ENCODE measurements around the gene PSAT1. TPM values are rescaled to one million over a fixed set of nuclear protein-coding genes. Genes with fewer than 3 reads are reported as not detected.

The PSAT1 gene
- total RNA-seq, 1 experiment from 2014 or later, result 71.8 TPM

- peaks cover 2% of the 10 kb centered on the region; the same call in 1 of the 2 replicates for H3K36me3 ChIP-seq (ENCODE audit: control insufficient read depth, insufficient read depth, low read length)
- ATAC-seq, result no peak
- H3K27ac ChIP-seq (ENCODE audit: low read length), result no peak overlapping the region
- no peak overlapping the region for H3K4me3 ChIP-seq (ENCODE audit: low read depth in 2 of 2, low read length in 2 of 2)
- in situ Hi-C loops (cut with HindIII; ENCODE audit: low pct_unique_long_range_greater_than_20kb, low sequenced_read_pairs), result no loop called here
- TF ChIP-seq TCF7L2 (IDR thresholded peaks at IDR 0.05; ENCODE audit: low read depth, low read length) (no peak), SIN3A (IDR thresholded peaks at IDR 0.05; ENCODE audit: borderline replicate concordance, insufficient read depth, low read depth, low read length) (no peak), CTCF (IDR thresholded peaks at IDR 0.05) (no peak), POLR2AphosphoS5 (IDR thresholded peaks at IDR 0.05; ENCODE audit: low read depth, low read length) (no peak)
- TF ChIP-seq, protein P1, sequence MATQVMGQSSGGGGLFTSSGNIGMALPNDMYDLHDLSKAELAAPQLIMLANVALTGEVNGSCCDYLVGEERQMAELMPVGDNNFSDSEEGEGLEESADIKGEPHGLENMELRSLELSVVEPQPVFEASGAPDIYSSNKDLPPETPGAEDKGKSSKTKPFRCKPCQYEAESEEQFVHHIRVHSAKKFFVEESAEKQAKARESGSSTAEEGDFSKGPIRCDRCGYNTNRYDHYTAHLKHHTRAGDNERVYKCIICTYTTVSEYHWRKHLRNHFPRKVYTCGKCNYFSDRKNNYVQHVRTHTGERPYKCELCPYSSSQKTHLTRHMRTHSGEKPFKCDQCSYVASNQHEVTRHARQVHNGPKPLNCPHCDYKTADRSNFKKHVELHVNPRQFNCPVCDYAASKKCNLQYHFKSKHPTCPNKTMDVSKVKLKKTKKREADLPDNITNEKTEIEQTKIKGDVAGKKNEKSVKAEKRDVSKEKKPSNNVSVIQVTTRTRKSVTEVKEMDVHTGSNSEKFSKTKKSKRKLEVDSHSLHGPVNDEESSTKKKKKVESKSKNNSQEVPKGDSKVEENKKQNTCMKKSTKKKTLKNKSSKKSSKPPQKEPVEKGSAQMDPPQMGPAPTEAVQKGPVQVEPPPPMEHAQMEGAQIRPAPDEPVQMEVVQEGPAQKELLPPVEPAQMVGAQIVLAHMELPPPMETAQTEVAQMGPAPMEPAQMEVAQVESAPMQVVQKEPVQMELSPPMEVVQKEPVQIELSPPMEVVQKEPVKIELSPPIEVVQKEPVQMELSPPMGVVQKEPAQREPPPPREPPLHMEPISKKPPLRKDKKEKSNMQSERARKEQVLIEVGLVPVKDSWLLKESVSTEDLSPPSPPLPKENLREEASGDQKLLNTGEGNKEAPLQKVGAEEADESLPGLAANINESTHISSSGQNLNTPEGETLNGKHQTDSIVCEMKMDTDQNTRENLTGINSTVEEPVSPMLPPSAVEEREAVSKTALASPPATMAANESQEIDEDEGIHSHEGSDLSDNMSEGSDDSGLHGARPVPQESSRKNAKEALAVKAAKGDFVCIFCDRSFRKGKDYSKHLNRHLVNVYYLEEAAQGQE (IDR thresholded peaks at IDR 0.05; ENCODE audit: insufficient read depth in 1 of 2, low read depth in 2 of 2, low read length in 1 of 2), result no peak
- peaks cover 4% of the 10 kb centered on the region; the same call in 1 of the 2 replicates for H3K4me1 ChIP-seq (ENCODE audit: control insufficient read depth, insufficient read depth, low read length)
- ChIA-PET CTCF (no interaction called here), POLR2A (no interaction called here)
- no peaks in the 10 kb centered on the region for H3K27me3 ChIP-seq (ENCODE audit: control insufficient read depth, insufficient read depth, low read length)
- no peaks in the 10 kb centered on the region for H3K9me3 ChIP-seq (ENCODE audit: control insufficient read depth, insufficient read depth, low read depth, low read length)
- DNase-seq (ENCODE audit: low read depth, low spot score), result no peak
- BruUV-seq (replicated peaks), result no TSS peak
- intact Hi-C loops (cut with micrococcal nuclease; ENCODE audit: unreplicated experiment), result no loop called here
These were observed 2.4 kb upstream of the PSAT1 start for GRCh38 chr9:78294290-78295176.

- in situ Hi-C loops (cut with HindIII; ENCODE audit: low pct_unique_long_range_greater_than_20kb, low sequenced_read_pairs), result no loop called here
- Histone ChIP-seq H3K36me3 (ENCODE audit: control insufficient read depth, insufficient read depth, low read length) (peaks cover 5% of the 10 kb centered on the region; the same call in 1 of the 2 replicates), H3K27me3 (ENCODE audit: control insufficient read depth, insufficient read depth, low read length) (no peaks in the 10 kb centered on the region), H3K4me3 (ENCODE audit: low read depth in 2 of 2, low read length in 2 of 2) (no peak overlapping the region), H3K9me3 (ENCODE audit: control insufficient read depth, insufficient read depth, low read depth, low read length) (no peaks in the 10 kb centered on the region), H3K27ac (ENCODE audit: low read length) (peak overlapping the region; percentile 94; the same call in 1 of the 2 replicates), H3K4me1 (ENCODE audit: control insufficient read depth, insufficient read depth, low read length) (peaks cover 6% of the 10 kb centered on the region; the same call in 1 of the 2 replicates)
- TF ChIP-seq CTCF (IDR thresholded peaks at IDR 0.05) (no peak), TCF7L2 (IDR thresholded peaks at IDR 0.05; ENCODE audit: low read depth, low read length) (no peak), POLR2AphosphoS5 (IDR thresholded peaks at IDR 0.05; ENCODE audit: low read depth, low read length) (no peak), SIN3A (IDR thresholded peaks at IDR 0.05; ENCODE audit: borderline replicate concordance, insufficient read depth, low read depth, low read length) (no peak)
- TF ChIP-seq, protein P1 (IDR thresholded peaks at IDR 0.05; ENCODE audit: insufficient read depth in 1 of 2, low read depth in 2 of 2, low read length in 1 of 2), result no peak
- intact Hi-C loops (cut with micrococcal nuclease; ENCODE audit: unreplicated experiment), result no loop called here
- CTCF ChIA-PET, result no interaction called here
- no TSS peak for BruUV-seq (replicated peaks)
- POLR2A ChIA-PET, result no interaction called here
- ATAC-seq (no peak), DNase-seq (ENCODE audit: low read depth, low spot score) (no peak)
These were observed 1.7 kb upstream of the PSAT1 start for GRCh38 chr9:78295177-78295575.
